Measurements from ENCODE around the gene MMUT.

DNA sequence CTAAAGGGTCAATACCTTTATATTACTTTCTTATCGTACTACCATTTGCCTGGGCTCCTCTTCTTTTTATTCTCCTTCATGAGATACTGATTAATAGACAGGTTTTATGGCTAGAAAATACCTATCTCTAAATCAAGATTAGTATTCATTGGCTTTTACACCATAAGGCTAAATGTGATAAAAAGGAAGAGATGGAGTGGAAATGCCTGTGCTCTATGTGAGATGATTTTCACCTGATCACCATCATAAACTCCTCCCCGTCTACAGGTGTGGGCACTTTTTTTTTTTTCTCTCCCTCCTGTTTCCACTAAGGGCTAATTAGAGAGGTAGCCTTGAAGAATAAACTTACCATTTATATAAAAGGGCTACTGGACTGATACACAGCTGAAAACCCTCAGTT is 36.6 kb upstream of the MMUT start, which contains the start of gene GLYATL3:
- TF ChIP-seq POLR2A (IDR thresholded peaks at IDR 0.05; ENCODE audit: low read depth, low read length): no peak
- TF ChIP-seq, protein P1, sequence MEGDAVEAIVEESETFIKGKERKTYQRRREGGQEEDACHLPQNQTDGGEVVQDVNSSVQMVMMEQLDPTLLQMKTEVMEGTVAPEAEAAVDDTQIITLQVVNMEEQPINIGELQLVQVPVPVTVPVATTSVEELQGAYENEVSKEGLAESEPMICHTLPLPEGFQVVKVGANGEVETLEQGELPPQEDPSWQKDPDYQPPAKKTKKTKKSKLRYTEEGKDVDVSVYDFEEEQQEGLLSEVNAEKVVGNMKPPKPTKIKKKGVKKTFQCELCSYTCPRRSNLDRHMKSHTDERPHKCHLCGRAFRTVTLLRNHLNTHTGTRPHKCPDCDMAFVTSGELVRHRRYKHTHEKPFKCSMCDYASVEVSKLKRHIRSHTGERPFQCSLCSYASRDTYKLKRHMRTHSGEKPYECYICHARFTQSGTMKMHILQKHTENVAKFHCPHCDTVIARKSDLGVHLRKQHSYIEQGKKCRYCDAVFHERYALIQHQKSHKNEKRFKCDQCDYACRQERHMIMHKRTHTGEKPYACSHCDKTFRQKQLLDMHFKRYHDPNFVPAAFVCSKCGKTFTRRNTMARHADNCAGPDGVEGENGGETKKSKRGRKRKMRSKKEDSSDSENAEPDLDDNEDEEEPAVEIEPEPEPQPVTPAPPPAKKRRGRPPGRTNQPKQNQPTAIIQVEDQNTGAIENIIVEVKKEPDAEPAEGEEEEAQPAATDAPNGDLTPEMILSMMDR (IDR thresholded peaks at IDR 0.05 in 2 of 3, conservative IDR thresholded peaks at IDR 0.05 in 1 of 3; ENCODE audit: control insufficient read depth in 2 of 3, extremely low read depth in 1 of 3, insufficient read depth in 1 of 3, low read depth in 3 of 3, low read length in 3 of 3): no peak
- no peak for TF ChIP-seq BHLHE40 (IDR thresholded peaks at IDR 0.05; ENCODE audit: borderline replicate concordance in 1 of 2, low read depth in 2 of 2, low read length in 1 of 2)
- no peak for TF ChIP-seq TBL1XR1 (IDR thresholded peaks at IDR 0.05; ENCODE audit: low read depth, low read length)
- no peak for TF ChIP-seq JUND (IDR thresholded peaks at IDR 0.05; ENCODE audit: low read depth, low read length)
- no peak for TF ChIP-seq CHD1 (IDR thresholded peaks at IDR 0.05; ENCODE audit: low read depth, low read length)
- no peak for TF ChIP-seq FOS (IDR thresholded peaks at IDR 0.05; ENCODE audit: borderline replicate concordance, extremely low read depth, insufficient read length)
- TF ChIP-seq HCFC1 (IDR thresholded peaks at IDR 0.05; ENCODE audit: low read length): no peak
- no peak for TF ChIP-seq TCF7 (IDR thresholded peaks at IDR 0.05; ENCODE audit: borderline replicate concordance)
- no peak for TF ChIP-seq NRF1 (conservative IDR thresholded peaks at IDR 0.05; ENCODE audit: low read depth, low read length)
- no peak for TF ChIP-seq TAF1 (IDR thresholded peaks at IDR 0.05; ENCODE audit: borderline replicate concordance, low read depth, low read length)

Measured in GM12878 (cell line).